Urinary bladder (tissue), 4 donors: ENCODE measurements around the gene AUH. TPM values are rescaled to one million over a fixed set of nuclear protein-coding genes. Genes with fewer than 3 reads are reported as not detected.

Experiments used
- DNase-seq: peaks from one replicate; pipeline ENCODE4 v3.0.0-alpha.2; 2015; ENCODE audit errors: extremely low spot score
- H3K27ac ChIP-seq: one replicate; pipeline ENCODE4 v1.5.1; 2013; ENCODE audit warnings: low read depth, mild to moderate bottlenecking, moderate library complexity
- H3K36me3 ChIP-seq: one replicate; pipeline ENCODE4 v1.6.1; 2013; ENCODE audit warnings: mild to moderate bottlenecking, moderate library complexity; ENCODE audit not compliant: insufficient read depth
- H3K4me1 ChIP-seq: one replicate; pipeline ENCODE4 v1.6.1; 2013; ENCODE audit warnings: mild to moderate bottlenecking, moderate library complexity; ENCODE audit not compliant: insufficient read depth
- H3K4me3 ChIP-seq: one replicate; pipeline ENCODE4 v1.5.1; 2013; ENCODE audit warnings: low read depth, low read length
- WGBS: extraction: QIAGEN DNeasy Blood & Tissue Kit; methylation state at CpG from one replicate; pipeline ENCODE4 v1.1.7; 2013; 5-methylcytosine and 5-hydroxymethylcytosine counted together
- polyA plus RNA-seq: library from polyadenylated mRNA; stranded (reverse); fragments of 200-250 nt; gene quantifications from one replicate; pipeline ENCODE4 v1.2.3, GENCODE V29; 2013
- total RNA-seq: library from RNA; depleted of rRNA; stranded (reverse); fragments of >200 nt; gene quantifications from one replicate; pipeline ENCODE4 v1.2.3, GENCODE V29; 2014
- donor health status: healthy with polysubstance abuse.
- donor health status: healthy.

AUH gene
- total and polyA plus RNA-seq, 2 donors = 14.9 to 34.2 TPM

DNA sequence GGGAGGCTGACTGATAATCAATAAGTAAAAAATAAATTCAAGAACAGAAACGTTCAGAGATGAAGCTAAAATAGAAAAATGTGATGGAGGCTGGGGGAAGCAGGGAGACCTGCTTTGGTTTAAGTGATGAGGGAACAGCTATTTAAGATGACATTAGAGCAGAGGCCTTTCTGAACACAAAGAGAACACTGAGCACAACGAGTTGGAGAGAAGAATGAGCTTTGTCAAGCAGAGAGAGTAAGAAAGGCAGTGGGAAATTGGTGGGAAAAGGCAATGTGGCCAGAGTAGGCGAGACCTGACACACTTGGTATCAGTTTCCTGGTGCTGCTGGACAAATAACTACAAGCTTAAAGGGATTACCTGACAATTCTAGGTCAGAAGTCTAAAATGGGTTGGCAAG is 20.0 kb downstream of the AUH start:
- DNase-seq = no peak
- H3K27ac ChIP-seq = no peak overlapping the region
- H3K36me3 ChIP-seq = peaks cover 7% of the 10 kb centered on the region
- 86% methylated on average over 3 of the region's 3 CpGs for WGBS
- H3K4me3 ChIP-seq = no peak overlapping the region
- H3K4me1 ChIP-seq = no peaks in the 10 kb centered on the region

DNA sequence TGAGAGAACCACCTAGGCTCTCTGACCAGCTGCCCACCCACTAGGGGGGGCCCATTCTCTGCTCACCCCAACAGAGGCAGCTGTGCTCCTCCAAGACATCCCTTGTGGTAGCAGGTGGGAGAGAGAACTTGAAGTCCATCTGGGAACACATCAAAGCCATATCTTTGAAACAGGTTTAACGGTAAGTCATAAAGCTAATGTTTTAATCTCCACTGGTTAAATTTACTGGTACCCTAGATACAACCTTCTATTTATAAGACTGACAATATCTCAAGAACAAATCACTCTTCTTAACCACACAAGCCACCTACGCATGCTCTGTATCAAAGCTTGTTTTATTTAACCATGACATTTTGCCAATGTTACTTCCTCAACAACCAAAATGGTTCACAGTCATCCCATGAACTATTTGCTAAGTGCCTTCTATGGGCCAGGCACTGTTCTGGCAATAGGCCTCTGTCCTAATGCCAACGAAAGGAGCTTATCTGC is 20.4 kb downstream of the AUH start:
- no peak for DNase-seq
- no peak overlapping the region for H3K4me3 ChIP-seq
- 92% methylated on average over 3 of the region's 3 CpGs for WGBS
- H3K36me3 ChIP-seq = peaks cover 7% of the 10 kb centered on the region
- H3K27ac ChIP-seq = no peak overlapping the region
- H3K4me1 ChIP-seq = no peaks in the 10 kb centered on the region

DNA sequence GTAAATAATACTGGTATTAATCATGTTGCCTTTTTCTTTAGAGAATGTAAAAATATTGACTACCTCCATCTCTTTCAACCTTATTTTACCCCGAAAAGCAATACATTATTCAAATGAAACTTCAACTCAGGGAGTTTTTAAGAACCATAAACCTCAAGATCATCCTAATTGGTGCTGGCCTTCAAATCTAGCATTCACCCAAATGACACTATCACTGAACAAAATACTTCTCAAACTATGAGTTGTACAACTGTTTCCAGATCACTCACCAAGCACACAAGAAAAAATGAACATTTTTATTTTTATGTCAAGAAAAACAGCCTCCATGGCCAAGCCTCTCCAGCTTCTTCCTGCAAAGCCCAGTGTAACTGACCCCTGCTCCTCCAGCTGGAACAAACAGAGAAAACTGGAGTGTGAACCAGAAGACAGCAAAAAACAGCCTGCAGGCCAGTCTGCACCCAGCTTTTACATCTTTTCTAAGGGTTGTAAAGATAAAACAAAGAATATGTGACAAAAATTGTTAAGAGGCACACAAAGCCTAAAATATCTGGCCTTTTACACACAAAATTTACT is 21.2 kb downstream of the AUH start:
- Histone ChIP-seq H3K4me3 (no peak overlapping the region), H3K4me1 (no peaks in the 10 kb centered on the region), H3K36me3 (peaks cover 7% of the 10 kb centered on the region), H3K27ac (no peak overlapping the region)
- WGBS = 98% methylated on average over 1 of the region's 1 CpG
- no peak for DNase-seq

DNA sequence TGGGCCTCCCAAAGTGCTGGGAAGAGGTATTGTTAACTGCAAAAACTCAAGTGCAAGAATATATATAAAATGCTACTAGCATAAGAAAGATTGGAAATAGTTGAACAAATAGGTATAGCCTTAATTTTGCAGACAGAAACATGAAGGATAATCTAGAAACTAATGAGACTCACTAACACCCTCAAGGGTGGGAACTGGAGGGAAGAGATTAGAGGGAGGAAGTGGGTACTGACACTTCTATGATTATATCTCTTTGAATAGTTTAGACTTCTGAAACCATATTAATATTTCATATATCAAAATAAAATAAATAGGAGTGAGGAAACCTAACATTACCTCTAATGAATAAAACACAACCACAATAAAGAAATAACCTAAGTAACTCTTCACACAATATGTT is 23.0 kb downstream of the AUH start:
- no peak for DNase-seq
- Histone ChIP-seq H3K4me3 (no peak overlapping the region), H3K27ac (no peak overlapping the region), H3K4me1 (no peaks in the 10 kb centered on the region), H3K36me3 (peaks cover 7% of the 10 kb centered on the region)

DNA sequence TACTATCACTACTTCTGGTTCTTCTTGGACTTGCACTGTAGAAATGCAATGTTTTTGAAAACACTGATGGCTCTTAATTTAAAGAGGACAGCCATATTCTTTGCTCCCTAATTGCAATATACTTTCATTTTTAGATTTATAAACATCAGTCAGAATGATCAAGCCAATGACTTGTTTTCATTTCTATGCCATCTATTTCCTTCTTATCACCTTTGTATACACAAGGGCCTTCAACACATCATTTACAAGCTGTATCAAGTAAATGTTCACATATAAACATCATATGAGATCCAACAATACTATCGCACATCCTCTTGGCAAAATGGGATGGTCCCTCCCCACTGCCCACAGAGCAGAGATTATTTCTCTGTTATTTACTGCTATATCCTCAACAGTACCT is 24.9 kb downstream of the AUH start:
- WGBS = 33% methylated on average over 1 of the region's 1 CpG
- no peak for DNase-seq
- Histone ChIP-seq H3K27ac (no peak overlapping the region), H3K4me3 (no peak overlapping the region), H3K4me1 (no peaks in the 10 kb centered on the region), H3K36me3 (peaks cover 3% of the 10 kb centered on the region)

DNA sequence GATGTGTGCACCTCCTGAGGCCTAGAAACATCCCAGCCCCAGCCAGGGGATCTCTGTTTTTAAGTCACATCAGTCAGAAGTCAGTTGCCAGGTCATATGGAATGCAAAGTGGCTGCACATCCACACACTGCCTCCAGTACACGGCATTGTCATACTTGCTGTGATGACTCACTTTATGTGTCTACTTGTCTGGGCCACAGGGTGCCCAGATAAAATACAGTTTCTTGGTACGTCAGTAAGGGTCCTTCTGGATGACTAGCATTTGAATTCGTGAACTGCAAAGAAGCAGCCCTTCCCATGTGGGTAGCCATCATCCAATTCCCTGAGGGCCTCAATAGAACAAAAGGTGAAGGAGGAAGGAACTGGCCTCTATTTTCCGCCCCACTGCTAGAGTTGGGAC is 27.7 kb downstream of the AUH start:
- Histone ChIP-seq H3K27ac (no peak overlapping the region), H3K4me1 (no peaks in the 10 kb centered on the region), H3K36me3 (peaks cover under 1% of the 10 kb centered on the region), H3K4me3 (no peak overlapping the region)
- no peak for DNase-seq
- 90% methylated on average over 4 of the region's 4 CpGs for WGBS

DNA sequence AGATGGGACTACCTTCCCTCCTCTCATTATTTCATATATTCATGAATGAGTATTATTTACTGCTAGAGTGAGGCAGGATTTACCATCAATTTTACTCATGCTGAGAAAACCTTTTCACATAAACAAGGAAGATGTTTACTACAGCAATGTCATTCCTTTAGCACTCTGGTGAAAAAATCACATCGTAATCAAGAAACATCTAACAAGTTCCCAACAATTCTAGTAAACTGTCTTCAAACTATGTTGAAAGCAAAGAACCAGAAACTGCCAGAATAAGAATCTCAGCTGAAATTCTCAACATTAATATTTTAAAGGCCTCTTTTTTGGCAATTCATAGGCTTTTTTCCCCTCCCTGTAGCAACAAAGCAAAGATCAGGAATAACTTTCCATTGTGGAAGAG is 28.2 kb downstream of the AUH start:
- Histone ChIP-seq H3K4me3 (no peak overlapping the region), H3K4me1 (no peaks in the 10 kb centered on the region), H3K27ac (no peak overlapping the region), H3K36me3 (no peaks in the 10 kb centered on the region)
- 65% methylated on average over 1 of the region's 1 CpG for WGBS
- DNase-seq = no peak

DNA sequence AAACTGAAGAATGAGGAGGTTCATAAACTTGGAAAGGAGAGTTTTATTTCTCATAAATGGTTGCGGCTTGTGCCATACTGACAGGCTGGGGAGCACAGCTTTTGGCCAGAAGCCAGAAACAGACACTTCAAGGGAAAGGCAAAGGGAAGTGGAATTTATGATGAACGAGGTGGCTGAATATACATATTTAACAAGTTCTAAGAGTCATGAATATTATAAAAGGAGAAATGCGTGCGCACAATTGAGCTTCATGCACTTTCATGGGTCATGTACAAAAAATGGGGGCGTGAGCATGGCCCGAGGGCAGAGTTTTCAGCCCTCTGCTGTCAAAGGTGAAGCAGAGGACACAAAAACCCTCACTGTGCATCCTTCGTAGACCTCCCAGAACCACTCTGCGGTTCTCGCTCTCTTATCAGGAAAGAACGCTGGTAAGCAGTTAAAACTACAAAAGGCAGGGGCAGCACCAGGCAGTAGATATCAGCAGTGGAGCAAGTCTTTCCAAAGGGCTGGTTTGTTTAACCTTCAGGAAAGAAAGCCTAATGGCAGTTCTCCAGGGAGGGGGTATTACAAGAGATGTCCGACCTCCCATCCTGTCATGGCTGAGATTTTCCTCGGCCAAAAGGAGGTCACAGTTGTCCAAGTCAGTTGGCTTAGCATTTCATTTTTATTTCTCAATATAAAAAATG is 29.0 kb downstream of the AUH start:
- no peak overlapping the region for H3K27ac ChIP-seq

DNA sequence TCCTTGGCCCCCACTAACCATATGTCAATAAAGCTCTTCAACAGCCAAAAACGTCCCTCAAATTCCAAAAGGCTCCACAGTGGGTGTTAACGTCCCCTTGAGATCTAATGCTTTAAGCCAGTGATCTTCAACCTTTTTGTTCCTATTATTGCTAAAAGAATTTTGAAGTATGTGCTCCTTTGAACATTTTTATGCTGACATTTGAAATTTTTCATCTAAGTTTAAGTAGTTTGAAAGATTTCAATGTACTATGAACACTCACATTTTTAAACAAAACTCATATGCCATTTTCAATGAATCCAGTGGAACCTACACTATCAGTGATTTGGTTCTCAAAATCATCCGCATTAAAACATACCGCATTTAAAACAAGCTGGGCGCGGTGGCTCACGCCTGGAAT is 29.9 kb downstream of the AUH start:
- Histone ChIP-seq H3K36me3 (peaks cover 2% of the 10 kb centered on the region), H3K4me1 (no peaks in the 10 kb centered on the region), H3K4me3 (no peak overlapping the region), H3K27ac (no peak overlapping the region)
- 88% methylated on average over 7 of the region's 7 CpGs for WGBS
- DNase-seq = no peak

More for the DNA sequence above, 29.0 kb downstream of the AUH start:
- Histone ChIP-seq H3K36me3 (peaks cover 2% of the 10 kb centered on the region), H3K4me3 (no peak overlapping the region), H3K4me1 (no peaks in the 10 kb centered on the region)
- 67% methylated on average over 12 of the region's 12 CpGs for WGBS
- DNase-seq = no peak

DNA sequence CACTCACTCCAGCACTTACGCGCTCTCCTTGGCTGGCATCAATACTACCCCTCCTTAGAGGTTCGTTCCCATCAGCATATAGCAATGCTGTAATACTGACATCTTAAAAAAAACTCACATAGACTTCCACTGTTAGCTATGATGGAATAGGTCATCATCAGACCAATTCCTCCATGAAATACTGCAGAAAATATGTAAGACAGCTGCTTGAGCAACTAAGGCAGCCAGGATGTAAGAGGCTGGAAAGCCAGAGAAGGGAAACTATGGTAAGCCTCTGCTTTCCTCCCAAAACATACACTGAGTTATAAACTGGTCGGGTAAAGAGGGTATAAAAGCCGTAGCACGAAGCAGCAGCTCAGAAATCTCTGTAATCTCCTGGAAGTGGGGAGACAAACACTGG is 33.5 kb downstream of the AUH start:
- WGBS = 69% methylated on average over 6 of the region's 6 CpGs
- no peak overlapping the region for H3K4me3 ChIP-seq
- H3K4me1 ChIP-seq = no peaks in the 10 kb centered on the region
- H3K27ac ChIP-seq = no peak overlapping the region
- peaks cover 2% of the 10 kb centered on the region for H3K36me3 ChIP-seq
- DNase-seq = no peak

DNA sequence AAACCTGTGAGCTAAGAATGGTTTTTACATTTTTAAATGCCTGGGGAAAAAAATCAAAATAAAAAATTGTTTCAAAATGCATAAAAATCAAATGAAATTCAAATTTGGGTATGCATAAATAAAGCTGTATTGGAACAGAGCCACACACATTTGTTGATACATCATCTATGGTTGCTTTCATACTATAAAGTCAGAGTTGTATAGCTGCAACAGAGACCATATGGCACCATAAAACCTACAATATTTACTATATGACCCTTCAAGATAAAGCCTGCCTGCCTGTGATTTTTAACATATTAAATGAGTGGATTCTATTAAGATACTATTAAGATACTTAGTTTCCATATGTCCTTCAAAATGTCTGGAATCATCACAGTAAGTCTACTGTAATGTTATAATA is 40.0 kb downstream of the AUH start:
- DNase-seq = no peak
- Histone ChIP-seq H3K36me3 (no peaks in the 10 kb centered on the region), H3K27ac (no peak overlapping the region), H3K4me1 (no peaks in the 10 kb centered on the region), H3K4me3 (no peak overlapping the region)

DNA sequence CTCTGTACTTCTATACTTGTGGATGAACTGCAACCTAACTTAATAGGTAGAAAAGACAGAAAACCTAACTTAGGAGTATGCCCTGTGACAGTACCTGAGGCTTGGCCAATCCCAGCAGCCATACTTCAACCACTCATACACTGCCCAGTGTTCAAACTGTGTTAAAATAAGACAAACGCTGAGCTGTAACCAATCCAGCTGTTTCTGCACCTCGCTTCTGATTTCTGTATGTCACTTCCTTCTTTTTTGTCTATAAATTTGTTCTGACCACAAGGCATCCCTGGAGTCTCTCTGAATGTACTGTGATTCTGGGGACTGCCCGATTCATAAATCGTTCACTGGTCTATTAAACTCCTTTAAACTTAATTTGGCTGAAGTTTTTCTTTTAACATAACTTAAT is 41.4 kb downstream of the AUH start:
- no peak for DNase-seq
- no peak overlapping the region for H3K4me3 ChIP-seq
- 88% methylated on average over 4 of the region's 4 CpGs for WGBS
- H3K27ac ChIP-seq = no peak overlapping the region
- H3K36me3 ChIP-seq = no peaks in the 10 kb centered on the region
- no peaks in the 10 kb centered on the region for H3K4me1 ChIP-seq

DNA sequence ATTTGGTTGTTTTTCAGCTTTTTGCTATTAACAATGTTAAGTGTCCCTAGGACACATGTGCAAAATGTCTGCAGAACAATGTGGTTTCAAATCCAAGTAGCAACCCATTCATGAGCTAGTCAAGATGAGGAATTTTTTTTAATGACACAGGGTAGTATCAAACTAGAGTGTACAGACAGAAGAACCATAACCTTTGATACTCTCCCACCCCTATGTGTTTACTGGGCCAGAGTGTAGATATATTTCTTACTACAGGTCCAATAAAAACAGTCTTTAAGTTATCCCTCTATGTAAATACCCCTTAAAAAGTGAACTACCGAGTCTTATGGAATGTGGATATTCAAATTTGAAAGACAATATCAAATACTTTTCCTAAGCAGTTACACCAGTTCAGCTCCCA is 45.6 kb downstream of the AUH start:
- H3K36me3 ChIP-seq = no peaks in the 10 kb centered on the region
- no peak overlapping the region for H3K4me3 ChIP-seq
- 49% methylated on average over 1 of the region's 1 CpG for WGBS

DNA sequence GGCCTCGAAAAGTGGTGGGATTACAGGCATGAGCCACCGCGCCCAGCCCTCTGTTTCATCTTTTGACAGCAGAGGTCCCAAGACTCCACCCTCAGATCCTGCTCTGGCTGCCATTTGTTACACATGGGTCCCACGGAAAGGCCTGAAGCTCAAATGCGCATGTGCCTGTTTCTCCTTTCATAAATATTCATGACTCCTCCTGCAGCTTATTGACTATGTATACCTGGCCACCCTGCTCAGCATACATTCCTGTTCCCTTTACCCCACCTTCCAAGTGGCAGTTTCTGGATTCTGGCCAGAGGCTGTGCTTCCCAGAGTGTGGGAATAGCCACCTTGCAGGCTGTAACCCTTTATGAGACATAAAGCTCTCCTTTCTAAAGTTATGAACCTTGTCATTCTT is 46.5 kb downstream of the AUH start:
- Histone ChIP-seq H3K4me1 (no peaks in the 10 kb centered on the region), H3K36me3 (no peaks in the 10 kb centered on the region), H3K27ac (no peak overlapping the region), H3K4me3 (no peak overlapping the region)
- no peak for DNase-seq
- 93% methylated on average over 5 of the region's 5 CpGs for WGBS

More for the DNA sequence above, 45.6 kb downstream of the AUH start:
- H3K4me1 ChIP-seq = no peaks in the 10 kb centered on the region
- DNase-seq = no peak
- H3K27ac ChIP-seq = no peak overlapping the region
